GM21367 (cell line): ENCODE data around the gene MCF2L2.

ENCODE experiments used
- ATAC-seq: cut with Tn5 transposase; IDR thresholded peaks from one replicate; pipeline ENCODE4 v1.9.1; 2021; ENCODE audit not compliant: unreplicated experiment

Gene MCF2L2

GRCh38 chr3:183369627-183370026 is 58.8 kb downstream of the MCF2L2 start:
- no peak for ATAC-seq

DNA sequence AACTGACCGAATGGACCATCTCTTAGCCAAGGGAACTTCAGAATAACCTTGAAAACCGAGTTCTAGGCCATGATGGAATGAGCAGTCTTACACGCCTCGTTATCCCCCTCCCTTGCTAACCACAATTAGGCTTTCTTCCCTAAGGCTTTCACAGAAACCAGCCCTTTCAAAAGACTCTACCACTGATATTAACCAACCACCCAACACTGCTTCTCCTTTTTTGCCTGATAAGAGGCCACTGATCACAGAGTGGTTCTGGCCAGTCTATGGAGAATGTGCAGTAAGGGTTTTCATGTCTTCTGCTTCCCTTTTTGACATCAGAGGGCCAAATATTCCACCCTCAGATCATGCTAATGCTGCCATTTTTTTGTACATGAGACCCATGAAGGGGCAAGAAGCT is 59.3 kb downstream of the MCF2L2 start:
- no peak for ATAC-seq

DNA sequence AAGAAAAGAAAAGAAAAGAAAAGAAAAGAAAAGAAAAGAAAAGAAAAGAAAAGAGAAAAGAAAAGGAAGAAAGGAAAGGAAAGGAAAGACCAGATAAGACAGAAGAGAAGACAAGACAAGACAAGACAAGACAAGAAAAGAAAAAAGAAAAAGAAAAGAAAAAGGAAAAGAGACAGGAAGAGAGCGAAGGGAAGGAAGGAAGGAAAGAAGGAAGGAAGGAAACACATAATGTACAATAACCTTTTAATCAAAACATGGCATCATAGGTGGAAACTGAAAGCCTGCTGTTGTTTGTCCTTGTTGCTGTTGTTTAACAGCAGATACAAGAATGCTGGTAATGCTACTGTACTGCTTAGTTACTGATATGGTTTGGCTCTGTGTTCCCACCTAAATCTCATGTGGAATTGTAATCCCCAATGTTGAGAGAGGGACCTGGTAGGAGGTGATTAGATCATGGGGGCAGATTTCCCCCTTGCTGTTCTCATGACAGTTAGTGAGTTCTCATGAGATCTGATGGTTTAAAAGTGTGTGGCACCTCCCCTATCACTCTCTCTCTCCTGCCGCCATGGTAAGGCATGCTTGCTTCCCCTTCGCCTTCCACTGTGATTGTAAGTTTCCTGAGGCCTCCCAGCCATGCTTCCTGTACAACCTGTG is 67.3 kb downstream of the MCF2L2 start:
- ATAC-seq: no peak

DNA sequence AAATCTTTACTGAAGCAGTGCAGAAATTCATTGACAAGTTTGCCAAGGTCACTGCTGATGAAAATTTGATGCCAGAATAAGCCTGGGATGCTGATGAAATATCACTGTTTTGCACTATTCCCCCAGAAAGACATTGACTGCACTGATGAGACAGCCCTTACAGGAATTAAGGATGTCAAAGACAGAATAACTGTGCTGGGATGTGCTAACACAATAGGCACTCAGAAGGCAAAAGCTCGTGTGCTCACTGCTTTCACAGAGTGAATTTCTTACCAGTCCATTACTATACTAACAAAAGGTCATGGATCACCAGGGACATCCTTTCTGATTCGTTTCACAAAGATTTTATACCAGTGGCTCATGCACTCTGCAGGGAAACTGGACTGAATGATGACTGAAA is 69.4 kb downstream of the MCF2L2 start:
- ATAC-seq: no peak

- ATAC-seq: no peak
These were observed 70.8 kb downstream of the MCF2L2 start for GRCh38 chr3:183357564-183358079.

GRCh38 chr3:183356920-183357319 is 71.5 kb downstream of the MCF2L2 start:
- no peak for ATAC-seq

DNA sequence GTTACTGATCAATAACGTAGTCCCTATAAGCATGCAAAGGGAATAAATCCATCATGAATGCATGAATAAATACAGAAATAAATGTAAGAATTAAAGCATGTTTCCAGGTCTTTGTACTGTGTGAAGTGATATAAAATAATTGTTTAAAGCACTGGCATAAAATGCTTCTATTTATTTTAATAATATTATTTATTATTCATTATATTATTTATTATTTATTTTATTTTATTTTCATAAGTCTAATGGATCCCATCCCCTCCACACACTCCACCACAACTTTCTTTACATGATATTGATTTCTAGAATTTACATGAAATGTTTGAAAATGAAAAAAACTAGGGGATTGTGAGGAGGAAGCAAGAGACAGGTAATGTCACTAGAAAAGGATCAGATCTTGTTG is 73.5 kb downstream of the MCF2L2 start:
- ATAC-seq: no peak

- ATAC-seq: no peak
These were observed 74.0 kb downstream of the MCF2L2 start for GRCh38 chr3:183354325-183354831.

DNA sequence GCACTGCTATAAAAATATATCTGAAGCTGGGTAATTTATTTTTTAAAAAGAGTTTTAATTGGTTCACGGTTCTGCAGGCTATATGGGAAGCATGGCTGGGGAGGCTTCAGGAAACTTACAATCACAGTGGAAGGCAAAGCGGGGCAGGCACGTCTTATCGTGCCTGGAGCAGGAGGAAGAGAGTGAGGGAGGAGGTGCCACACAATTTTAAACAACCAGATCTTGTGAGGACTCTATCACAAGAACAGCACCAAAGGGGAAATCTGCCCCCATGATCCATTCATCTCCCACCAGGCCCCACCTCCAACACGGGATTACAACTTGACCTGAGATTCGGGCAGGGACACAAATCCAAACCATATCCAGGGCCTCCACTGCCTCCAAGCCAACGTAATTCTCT is 75.0 kb downstream of the MCF2L2 start:
- no peak for ATAC-seq

- ATAC-seq: no peak
These were observed 78.3 kb downstream of the MCF2L2 start for GRCh38 chr3:183350164-183350563.

DNA sequence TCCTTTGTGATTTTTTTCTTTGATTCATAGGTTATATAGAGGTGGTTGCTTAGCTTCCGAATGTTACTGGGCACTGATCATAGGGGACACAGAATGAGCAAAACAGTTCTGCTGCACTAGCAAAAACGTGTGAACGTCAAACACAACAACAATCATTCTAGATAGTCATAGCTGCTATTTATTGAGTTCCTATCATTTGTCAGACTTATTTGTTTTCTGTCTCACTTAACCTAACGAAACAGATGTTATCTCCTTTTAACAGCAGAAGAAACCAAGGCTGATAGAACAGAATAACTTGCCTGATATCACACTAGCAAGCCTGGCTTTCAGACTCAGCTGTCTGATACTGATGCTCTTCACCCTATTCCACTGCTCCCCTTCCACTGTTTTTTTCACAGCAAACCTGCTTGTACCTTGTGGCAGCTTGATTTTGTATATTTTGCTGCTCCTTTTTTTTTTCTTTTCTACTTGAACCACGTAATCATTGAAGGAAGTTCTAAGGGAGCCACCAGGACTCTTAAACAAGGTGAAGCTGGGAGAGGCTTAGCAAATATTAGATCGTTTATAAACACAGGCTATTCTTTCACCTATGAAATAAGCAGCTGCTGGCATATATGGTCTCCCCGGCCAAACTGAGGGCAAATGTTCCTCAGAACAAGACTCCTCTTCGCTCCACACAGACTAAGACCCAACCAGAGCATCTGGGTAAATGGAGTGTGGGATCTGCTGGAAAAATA is 78.8 kb downstream of the MCF2L2 start:
- ATAC-seq: no peak

- no peak for ATAC-seq
These were observed 85.6 kb downstream of the MCF2L2 start for GRCh38 chr3:183342824-183343223.

- ATAC-seq: no peak
These were observed 86.7 kb downstream of the MCF2L2 start for GRCh38 chr3:183341545-183342288.

- no peak for ATAC-seq
These were observed 88.2 kb downstream of the MCF2L2 start for GRCh38 chr3:183340222-183340621.

GRCh38 chr3:183339461-183340086 is 88.8 kb downstream of the MCF2L2 start:
- ATAC-seq: no peak

GRCh38 chr3:183338520-183338919 is 89.9 kb downstream of the MCF2L2 start:
- ATAC-seq: no peak

DNA sequence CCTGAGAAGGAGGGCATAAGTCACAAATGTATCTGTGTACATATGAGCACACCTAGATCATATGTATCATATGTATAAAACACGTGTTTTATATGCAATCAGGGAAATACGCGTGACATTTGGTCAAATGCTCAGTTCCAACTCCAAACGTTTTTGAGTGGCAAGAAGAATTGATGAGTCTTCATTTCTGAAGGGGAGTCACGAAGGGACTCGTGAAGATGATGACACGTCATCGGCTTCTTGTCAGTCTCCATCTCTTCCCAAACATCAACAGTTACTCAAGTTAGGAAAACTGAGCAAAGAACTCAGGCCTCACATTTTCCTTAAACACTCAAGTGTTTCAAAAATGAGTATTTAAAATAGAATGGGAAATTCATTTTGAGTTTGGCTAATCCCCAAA is 95.9 kb downstream of the MCF2L2 start:
- ATAC-seq: no peak

- ATAC-seq: no peak
These were observed 96.9 kb downstream of the MCF2L2 start for GRCh38 chr3:183331498-183331897.

GRCh38 chr3:183330881-183331280 is 97.5 kb downstream of the MCF2L2 start:
- ATAC-seq: no peak

DNA sequence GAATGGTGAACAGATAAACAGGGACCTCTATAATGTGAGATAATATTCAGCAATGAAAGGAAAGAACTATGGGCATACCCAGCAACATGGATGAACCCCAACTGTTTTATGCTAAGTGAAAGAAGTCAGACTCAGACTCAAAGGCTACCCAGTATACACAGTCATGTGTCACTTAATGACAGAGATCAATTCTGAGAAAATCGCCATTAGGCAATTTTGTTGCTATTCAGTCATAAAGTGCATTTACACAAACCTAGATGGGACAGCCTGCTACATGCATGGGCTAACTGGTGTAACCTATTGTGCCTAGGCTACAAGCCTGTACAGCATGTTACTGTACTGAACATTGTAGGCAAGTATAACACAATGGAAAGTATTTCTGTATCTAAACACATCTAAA is 98.9 kb downstream of the MCF2L2 start:
- no peak for ATAC-seq

DNA sequence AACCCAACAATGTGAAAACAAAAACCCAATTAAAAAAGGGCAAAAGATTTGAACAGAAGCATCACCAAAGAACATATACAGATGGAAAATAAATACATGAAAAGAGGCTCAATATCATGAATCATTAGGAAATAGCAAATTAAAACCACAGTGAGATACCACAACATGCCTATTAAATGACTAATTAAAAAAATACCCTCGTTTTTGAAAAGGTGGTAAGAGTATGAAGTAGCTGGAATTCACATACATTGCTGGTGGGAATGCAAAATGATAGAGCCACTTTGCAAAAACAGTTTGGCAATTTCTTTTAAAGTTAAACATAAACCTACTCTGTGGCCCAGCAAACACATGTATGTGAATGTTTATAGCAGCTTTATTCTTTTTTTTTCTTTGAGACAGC is 99.6 kb downstream of the MCF2L2 start:
- no peak for ATAC-seq
